HL-60 (cell line): ENCODE results near the gene CLDN10.

Source experiments
- SPI1 ChIP-seq: IDR thresholded peaks from 2 replicates; pipeline ENCODE4 v1.6.1; 2012; ENCODE audit warnings: low read depth, mild to moderate bottlenecking, borderline replicate concordance
- TF ChIP-seq, protein P1 (sequence below): IDR thresholded peaks from one replicate; pipeline ENCODE4 v1.5.1; 2011; ENCODE audit warnings: low read length, control low read depth, inconsistent platforms; ENCODE audit not compliant: insufficient read depth

DNA sequence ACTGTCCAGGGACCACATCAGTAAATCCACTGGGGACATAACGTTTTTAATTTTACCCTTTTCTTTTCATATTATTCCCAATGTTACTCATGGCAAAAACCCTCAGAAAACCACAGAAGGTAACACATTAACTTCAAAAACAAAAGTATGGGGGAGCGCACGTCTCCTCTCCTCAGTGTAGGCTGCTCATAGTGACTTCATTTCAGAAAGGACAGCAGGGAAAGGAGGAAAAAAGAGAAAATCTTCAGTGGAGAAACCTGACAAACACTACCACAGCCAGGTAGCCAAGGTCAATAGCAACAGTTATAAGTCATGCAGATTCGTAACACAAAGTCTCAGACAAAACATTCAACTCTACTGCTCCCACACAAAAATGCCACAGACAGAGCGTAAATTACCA is 70.6 kb downstream of the CLDN10 start:
- TF ChIP-seq, protein P1, sequence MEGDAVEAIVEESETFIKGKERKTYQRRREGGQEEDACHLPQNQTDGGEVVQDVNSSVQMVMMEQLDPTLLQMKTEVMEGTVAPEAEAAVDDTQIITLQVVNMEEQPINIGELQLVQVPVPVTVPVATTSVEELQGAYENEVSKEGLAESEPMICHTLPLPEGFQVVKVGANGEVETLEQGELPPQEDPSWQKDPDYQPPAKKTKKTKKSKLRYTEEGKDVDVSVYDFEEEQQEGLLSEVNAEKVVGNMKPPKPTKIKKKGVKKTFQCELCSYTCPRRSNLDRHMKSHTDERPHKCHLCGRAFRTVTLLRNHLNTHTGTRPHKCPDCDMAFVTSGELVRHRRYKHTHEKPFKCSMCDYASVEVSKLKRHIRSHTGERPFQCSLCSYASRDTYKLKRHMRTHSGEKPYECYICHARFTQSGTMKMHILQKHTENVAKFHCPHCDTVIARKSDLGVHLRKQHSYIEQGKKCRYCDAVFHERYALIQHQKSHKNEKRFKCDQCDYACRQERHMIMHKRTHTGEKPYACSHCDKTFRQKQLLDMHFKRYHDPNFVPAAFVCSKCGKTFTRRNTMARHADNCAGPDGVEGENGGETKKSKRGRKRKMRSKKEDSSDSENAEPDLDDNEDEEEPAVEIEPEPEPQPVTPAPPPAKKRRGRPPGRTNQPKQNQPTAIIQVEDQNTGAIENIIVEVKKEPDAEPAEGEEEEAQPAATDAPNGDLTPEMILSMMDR: no peak
- no peak for TF ChIP-seq SPI1
